NCI-H526 (cell line): ENCODE data around the gene ISM1.

Experiments
- DNase-seq, 2 experiments: peaks; one replicate each; lab custom pipeline; 2025; lab: John Stamatoyannopoulos, UW

ISM1 gene

DNA sequence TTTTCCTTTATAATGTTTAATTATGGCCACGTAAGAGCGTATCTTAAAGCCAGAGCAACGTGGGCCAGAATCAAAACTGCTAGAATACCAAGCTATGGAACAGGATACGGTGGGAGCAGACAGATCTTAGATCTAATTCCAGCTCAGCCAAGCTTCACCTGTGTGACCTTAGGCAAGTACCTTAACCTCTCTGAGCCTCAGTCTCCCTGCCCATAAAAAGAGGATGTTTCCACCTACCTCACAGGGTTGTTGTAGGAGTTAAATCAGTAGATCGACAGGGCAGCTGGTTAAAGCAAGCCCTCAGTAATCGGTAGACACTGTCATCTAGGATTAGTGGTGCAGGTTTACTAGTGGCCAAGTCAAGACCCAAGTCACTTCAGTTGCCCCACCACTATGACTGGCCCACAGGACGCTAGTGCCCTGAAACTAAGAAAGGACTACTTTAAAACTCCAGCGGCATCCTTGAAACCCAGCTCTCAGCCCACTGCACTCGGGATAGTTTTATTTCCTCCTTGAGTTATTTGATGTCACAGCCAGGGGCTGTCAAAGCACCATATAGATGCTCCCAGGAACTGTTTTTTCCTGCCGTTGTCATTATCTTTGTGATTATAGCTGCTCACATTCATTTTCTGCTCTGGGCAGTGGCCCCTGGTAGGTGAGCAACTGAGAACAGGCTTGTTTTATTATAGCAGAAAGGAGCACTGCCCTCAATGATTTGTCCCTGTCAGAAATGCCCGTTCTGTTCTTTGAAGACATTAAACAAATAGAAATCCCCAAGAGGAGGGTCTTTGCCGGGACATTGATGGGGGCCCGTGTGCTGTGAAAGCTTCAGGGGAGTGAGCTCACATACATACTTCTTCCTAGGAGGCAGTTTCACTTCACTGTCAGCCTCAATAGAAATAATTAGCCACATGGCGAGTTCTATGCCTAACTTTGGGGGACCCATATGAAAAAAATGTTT is 63.1 kb downstream of the ISM1 start:
- no peak for DNase-seq

DNA sequence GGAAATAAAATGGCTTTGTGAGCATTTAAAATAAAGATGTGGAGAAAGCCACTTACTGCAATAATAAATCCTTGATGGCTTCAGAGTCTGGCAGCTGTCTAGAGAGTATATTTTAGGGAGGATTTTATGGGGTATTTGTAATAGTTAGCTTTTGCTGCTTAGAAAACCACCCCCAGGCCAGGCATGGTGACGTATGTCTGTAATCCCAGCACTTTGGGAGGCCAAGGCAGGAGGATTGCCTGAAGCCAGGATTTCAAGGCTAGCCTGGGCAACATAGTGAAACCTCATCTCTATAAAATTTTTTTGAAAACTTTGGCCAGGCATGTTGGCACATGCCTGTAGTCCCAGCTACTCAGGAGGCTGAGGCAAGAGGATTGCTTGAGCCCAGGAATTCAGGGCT is 63.8 kb downstream of the ISM1 start:
- no peak for DNase-seq

DNA sequence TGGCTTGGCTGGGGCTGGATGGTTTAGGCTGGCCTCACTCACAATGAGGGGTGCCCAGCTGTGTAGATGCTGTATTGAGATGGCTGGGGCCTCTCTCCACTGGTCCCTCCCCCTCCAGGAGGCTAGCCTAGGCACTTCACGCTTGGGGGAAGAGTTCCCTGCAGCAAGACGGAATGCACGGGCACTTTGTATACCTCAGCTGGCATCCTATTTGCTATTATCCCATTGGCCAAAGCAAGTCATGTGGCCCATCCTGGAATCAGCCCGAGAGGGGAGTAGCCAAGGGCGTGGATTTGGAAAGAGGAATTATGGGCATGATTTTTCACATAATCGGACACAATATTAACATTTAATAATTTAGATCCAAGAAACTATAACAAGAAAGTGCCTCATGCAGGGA is 64.3 kb downstream of the ISM1 start:
- DNase-seq: no peak

DNA sequence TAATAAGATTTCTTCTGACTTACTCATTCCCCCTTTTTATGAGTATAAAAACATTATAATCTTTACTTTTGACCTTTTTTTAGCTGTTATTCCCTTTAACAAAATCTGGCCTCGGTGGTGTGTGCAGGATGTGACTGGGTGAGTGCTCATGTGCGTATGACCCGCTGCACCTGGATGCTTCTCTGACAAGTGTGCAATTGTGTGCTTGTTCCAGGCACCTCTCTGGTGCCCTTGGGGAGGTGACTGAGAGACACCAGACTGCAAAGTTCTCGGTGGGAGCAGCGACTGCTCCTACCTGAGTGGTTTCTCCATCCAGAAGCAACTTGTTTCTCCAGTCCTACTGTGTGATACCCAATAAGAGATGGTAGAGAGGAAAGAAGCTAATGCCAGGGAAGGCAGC is 65.0 kb downstream of the ISM1 start:
- DNase-seq: no peak

DNA sequence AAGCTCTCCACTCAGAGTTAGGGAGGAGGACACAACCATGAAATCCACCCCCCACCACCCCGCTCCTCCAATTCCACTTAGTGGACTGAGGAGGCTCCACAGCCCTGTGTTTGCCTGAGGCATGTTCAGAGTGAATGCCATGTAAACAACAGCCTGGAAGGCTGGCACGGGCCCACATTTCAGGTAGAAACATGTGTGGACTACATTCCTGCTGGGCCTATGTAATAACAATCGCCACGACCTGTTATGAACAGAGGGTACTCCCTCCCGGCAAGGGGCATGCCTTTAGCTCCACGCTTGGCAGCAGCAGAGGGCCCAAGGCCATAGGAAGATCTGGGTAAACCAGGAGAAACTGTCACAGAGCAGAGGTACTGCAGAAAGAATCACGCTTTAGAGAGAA is 65.5 kb downstream of the ISM1 start:
- DNase-seq: no peak

DNA sequence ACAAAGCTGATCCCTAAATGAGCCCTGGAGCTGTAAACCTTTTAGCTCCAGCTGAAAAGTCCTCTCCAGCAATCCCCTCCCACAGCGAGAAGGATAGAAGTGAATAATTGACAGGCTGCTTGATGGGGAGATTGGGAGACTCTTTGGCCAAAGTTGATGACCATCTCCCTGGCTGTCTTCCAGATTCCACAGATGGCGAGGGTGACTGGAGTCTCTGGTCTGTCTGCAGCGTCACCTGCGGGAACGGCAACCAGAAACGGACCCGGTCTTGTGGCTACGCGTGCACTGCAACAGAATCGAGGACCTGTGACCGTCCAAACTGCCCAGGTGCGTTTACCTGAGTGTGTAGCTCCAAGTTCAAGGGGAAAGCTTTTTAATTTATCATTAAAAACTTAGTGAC is 67.3 kb downstream of the ISM1 start:
- no peak for DNase-seq

DNA sequence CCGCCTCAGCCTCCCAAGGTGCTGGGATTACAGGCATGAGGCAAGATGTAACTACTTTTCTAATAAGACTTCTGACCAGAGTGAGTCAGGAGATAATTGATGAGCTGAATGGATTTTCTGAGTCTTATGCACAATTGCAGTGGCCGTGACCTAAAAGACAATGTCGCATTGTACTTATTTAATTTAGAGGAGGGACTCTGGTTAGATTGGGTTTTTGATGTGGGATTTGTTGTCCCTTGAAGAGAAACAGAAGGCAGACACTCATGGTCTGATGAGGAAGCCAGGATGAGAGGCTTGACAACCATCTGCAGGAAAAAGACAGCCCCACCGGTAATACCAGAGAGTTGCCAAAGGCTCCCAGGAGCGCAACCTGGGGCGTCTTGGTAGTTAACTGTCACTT is 68.0 kb downstream of the ISM1 start:
- no peak for DNase-seq

DNA sequence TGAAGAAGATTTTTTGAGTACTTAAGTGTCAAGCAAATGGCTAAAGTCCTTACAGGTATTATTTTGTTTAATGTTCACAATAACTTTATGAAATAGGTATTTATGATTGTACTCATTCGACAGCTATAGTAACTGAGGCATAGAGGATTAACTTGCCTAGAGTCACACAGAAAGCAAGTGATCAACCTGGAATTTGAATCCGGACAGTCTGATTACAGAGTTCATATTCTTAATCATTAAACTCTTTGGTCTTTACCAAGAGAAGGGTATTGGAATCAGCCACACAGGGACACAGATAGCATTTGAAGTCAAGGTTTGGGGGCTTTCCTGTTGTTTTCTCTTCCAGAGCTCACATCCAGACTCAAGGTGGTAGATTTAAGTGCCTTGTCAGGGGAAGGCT is 69.7 kb downstream of the ISM1 start:
- DNase-seq: no peak

DNA sequence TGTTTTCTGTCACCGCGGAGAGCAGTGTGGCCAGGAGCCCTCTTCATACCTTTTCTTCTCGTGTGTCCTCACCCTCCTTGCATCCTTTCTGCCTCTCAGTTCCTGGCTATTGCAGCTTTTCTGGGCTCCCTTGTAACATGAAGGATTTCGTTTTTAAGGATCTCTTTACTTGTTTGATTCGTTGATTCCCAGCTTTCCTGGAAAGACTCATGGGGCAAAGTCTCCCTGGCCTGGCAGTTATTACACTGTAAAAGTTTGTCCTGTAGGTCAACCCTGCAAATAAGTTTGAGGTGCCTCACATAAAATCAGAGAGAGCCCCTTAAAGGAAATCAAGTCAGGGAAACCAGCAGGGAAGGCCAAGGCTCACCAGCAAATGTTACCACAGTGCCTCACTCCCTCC is 70.1 kb downstream of the ISM1 start:
- DNase-seq: no peak

DNA sequence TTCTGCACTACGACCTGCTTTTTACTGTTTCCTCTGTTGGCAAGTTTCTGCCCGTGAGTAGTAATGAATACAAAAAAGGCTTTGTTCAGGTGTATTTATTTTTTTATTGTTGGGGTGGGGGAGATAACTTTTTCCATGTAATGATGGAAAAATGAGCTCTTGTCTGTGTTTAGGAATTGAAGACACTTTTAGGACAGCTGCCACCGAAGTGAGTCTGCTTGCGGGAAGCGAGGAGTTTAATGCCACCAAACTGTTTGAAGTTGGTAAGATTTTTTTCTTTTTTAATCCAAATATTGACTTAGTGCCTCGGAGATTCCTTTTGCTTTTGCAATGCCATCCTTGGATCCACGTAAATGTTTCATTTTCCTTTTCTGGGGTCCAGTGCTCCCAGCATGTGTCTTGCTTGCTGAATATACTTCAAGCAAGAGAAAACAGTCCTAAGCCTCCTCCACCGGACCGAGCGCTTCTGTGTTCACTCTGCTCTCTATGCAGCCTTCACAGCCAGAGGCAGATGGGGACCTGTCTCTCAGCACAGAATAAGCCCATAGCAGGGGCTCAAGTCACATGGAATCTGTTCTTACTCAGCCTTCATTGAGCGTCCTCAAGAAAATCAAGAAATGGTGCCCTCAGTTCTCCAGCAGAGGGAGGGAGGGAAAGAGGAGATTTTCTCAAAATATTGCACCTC is 71.3 kb downstream of the ISM1 start:
- no peak for DNase-seq

DNA sequence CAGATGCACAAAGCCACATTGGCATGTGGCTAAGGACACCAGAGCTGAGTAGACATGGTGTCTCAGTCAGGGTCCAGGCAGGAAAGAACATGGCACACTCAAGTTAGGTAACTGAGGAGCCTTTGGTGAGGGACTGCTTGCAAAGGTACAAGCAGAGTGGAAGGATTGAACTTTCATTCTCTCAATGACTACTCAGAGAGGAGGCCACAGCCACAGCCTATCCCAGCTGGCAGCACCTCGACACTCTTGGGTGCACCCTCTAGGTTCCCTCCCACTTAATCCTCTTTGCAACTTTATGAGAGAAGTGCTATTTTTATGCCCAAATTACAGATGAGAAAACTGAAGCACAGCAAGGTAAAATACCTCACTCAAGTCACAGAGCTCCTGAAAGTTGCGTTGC is 73.4 kb downstream of the ISM1 start:
- no peak for DNase-seq

DNA sequence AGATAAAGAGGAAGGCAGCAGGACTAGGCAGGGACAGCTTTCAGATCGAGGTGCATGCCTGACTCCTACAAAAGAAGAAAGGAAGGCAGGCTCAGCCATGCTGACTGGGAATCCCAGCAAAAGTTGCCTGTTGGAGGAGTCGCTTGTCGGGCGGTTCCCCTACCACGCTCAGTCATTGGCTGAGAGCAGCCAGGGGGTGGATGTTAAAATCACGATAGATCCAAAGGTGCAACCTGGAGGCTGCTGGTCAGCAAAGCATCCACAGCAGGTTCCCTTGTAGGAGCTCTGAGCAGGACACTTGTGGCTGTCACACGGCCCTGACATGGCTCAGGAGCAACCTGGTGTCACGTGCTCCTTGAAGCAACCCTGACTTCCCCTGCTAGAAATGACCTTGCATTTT is 74.6 kb downstream of the ISM1 start:
- no peak for DNase-seq

DNA sequence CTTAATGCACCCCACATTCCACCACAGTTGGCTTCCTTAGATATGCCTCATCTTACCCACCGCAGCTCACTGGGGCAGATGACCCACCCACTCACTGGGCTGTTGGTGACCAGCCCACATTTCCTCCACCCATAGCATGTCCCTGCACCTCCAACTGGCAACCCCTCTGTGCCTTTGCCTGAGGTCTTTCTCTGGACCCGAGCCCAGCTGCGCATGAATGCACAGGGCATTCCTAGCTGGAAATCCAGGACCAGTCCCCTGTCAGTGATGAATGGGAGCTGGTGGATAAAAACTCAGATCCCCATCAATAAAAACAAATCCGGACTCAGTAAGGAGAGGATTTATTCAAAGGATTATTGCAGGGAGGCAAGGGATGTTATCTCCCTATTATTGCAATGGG is 75.0 kb downstream of the ISM1 start:
- no peak for DNase-seq

DNA sequence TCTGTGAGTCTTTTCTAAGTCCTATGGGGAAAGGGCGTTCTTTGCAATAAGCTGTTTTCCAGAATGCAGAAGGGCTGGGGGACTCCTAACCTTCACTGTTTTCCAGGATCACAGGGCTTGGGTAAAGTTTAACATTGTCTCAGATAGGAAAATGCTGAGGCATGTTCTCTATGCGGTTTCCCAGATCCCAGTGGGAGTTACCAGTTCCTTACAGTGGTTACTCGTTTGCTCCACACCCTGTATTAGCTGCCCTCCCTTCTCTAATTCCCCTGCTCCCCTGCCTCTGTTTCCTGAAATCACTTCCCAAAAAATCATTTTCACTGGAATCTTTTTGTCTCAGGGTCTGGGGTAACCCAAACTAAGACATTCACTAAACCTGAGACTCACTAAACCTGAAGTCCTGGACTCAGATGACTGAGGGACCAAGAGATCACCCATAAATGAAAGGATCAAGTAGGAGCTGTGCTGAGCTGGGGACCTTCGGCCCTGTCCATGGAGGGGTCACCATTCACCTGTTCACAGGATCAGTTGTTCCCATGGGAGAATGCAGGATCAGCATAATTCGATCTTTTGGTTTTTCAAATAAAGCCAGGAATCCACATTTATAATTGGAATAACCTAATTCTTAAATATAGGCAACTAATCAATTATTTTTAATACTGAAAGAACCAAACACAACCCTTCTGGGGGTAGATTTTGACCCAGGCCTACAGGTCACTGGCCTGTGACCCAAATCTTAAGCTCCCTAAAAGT is 76.2 kb downstream of the ISM1 start:
- DNase-seq: no peak

DNA sequence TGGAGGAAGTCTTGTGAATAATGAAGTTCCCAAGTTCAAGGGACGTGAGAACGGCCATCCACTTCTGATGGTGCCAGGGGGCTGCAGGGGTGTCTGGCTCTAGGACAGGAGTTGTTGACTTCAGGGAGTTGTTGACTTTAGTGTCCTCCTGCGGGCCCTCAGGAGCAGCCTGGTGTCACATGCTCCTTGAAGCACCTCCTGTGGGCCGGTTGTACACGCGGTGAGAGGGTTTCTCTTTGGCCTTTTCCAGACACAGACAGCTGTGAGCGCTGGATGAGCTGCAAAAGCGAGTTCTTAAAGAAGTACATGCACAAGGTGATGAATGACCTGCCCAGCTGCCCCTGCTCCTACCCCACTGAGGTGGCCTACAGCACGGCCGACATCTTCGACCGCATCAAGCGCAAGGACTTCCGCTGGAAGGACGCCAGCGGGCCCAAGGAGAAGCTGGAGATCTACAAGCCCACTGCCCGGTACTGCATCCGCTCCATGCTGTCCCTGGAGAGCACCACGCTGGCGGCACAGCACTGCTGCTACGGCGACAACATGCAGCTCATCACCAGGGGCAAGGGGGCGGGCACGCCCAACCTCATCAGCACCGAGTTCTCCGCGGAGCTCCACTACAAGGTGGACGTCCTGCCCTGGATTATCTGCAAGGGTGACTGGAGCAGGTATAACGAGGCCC is 77.8 kb downstream of the ISM1 start:
- no peak for DNase-seq

DNA sequence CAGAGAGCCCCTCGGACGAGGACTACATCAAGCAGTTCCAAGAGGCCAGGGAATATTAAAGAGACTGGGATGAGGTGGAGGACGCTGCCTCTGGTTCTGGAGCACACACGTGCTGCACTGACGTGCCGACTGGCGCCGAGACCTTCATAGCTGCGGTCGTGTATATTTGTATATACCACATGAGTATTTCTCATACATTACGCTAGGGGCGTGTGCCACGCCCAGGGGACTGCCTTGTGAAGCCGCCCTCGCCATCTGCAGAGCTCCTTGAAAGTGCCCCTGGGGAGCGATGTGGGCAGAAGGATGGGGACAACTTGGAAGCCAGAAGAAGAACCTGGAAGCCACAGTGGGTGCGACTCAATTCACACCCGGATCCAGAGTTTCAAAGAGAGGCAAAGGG is 78.3 kb downstream of the ISM1 start:
- DNase-seq: no peak

DNA sequence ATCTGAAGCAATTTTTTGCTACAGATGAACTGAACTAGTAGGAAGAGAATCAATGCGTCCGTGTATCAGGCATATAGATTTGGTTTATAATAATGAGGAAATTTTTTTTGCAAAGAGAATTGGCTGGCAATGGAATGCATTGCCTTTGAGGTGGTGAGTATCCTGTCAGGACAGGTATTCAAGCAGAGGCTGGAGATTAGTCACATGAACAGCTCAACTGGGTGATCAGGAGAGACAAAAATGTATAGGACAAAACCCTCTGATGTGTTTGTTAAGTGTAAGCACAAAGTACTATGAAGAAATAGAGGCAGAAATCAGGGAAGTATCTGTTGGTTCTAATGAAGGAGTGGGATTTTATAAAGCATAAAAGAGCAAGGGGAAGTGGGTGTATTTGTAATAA is 80.5 kb downstream of the ISM1 start:
- no peak for DNase-seq

DNA sequence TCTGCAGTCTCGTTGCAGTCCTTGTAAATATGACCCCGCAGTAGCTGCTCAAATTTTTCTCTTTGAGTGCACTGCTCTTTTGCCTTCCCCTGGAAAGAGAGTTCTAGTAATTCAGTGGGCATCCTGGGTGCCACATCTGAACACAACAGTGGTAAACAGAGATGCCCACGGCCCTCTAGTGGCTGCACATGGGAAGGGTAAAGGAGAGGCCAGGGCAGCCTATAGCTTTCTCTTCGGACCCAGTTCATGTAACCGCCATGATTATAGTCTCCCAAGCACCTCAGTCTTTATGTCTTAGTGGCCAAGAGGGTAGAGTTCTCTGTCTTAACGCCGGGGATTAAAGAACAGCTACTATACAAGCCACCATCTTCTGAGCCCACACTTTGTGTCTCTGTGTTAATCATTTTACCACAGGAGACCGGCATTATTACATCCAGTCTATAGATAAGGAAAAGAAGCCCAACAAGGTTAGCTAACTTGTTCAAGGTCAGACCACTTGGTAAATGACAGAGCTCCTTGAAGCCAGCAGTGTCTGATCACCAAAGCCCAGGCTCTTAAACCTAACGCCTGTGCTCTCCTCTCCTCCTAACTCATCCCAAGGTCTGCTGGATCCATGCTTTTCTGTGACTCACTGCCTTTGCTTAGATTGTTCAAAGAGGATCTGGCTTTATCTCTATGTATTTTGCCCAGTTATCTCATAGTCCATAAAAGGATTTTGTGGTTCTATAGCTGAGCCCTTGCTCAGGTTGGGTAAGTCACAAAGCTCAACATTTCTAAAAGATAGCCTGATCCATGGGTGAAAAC is 81.8 kb downstream of the ISM1 start:
- DNase-seq: peak; percentile 28 to 67

DNA sequence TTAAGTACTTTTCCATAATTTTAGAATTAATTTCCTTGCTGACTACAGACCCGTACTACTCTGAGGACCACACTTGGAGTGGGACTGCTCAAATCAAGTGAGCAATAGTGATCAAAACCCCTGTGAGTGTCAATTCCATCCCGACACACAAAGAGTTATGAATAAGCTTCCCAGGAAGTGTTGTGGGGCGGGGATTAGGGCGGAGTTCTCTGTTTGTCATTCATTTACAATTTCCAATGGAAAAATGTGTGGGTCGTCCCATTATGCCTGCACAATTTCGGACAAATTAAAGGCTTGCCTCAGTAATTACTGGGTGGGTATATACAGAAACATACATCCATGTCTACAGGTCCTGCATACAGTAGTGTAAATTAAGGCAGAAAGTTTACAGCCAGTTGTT is 84.2 kb downstream of the ISM1 start:
- DNase-seq: no peak

DNA sequence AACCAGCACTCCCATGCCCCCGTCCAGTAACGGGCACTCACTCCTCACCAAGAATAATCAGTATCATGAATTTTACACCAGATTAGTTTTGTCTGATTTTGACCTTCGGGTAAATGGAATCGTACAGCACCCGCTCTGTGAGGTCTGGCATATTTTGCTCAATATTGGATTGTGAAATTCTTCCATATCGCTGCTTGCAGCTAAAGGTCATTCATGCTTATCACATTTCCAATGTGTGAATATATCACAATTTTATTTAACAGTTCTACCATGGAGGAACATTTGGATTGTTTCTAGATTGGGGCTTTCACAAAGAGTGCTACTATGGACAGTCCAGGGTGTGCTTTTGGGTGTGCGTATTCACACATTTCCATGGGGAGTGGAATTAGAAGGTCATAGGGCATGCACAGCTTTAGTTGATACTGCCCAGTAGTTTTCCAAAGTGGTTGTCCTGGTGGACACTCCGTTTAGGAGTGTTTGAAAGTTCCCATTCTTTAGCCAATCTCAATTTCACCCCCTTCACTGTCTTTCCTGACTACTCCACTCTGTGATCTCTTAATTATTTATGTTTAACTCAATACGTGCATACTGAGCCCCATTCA is 86.6 kb downstream of the ISM1 start:
- no peak for DNase-seq

DNA sequence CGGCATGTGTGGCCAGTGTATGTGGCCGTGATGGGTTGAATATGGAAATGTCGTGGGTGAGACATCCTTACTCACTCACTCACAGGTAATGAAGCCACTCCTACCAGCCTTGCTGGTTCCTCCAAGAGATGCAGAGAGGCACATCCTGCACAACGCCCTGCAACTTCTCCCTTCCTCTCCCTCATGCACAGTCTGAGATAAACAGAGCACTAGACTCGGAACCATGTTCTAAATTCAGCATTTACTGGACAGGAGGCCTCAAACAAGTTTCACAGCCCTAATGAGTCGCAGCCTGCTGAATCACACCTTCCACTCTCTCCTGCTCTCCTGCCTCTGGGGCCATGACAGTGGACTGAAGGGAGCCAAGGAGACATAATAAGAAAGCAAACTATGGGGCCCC is 91.2 kb downstream of the ISM1 start:
- DNase-seq: peak in 1 of 2 experiments; percentile 31
